Lower leg skin (tissue), 4 donors: ENCODE results near the gene MICALL2. TPM values are rescaled to one million over a fixed set of nuclear protein-coding genes. Genes with fewer than 3 reads are reported as not detected.

Experiments
- DNase-seq, 2 donors: peaks; one replicate each; pipeline ENCODE4 v3.0.0-alpha.2; 2019; ENCODE audit warnings: low spot score in 2 of 2
- H3K4me3 ChIP-seq: fragments of 200-600 bp; sonication (generic); 2 replicates; pipeline ENCODE4 v1.5.1; 2017; ENCODE audit warnings: mild to moderate bottlenecking, low read depth; ENCODE audit not compliant: poor library complexity, severe bottlenecking
- CTCF ChIP-seq, 3 donors: fragments of 450-650 bp; IDR thresholded peaks; one replicate each; pipeline ENCODE4 v1.5.1; 2016; ENCODE audit warnings: antibody characterized with exemption in 3 of 3, mild to moderate bottlenecking in 3 of 3, moderate library complexity in 2 of 3
- POLR2A ChIP-seq, 2 donors: fragments of 450-650 bp; IDR thresholded peaks; one replicate each; pipeline ENCODE4 v1.6.1; 2016 to 2017; ENCODE audit warnings: antibody characterized with exemption in 2 of 2, mild to moderate bottlenecking in 1 of 2, moderate library complexity in 1 of 2
- WGBS, 2 donors: methylation state at CpG; one replicate each; pipeline ENCODE4 v1.1.5; 2018; 5-methylcytosine and 5-hydroxymethylcytosine counted together
- intact Hi-C: fragments of 100-400 bp; cut with DNase I; formaldehyde crosslinking; loops from one replicate; pipeline ENCODE4 v1.15.0; 2023; ENCODE audit warnings: low total_unique reads
- total RNA-seq, 4 donors: library from RNA; depleted of rRNA; stranded (reverse); fragments of >200 nt; gene quantifications; one replicate each; pipeline ENCODE4 v1.1.0, GENCODE V29; 2016

Gene MICALL2
- total RNA-seq, 4 donors from 2014 or later, result 10.4 to 17.0 (median 14.0) TPM

GRCh38 chr7:1497293-1497927 is 38.1 kb upstream of the MICALL2 start:
- intact Hi-C loops, result no loop called here
- 89% methylated on average over 31 to 37 of the region's 37 CpGs for WGBS, 2 donors
- TF ChIP-seq POLR2A (IDR thresholded peaks at IDR 0.05) (no peak), CTCF (IDR thresholded peaks at IDR 0.05) (no peak)

DNA sequence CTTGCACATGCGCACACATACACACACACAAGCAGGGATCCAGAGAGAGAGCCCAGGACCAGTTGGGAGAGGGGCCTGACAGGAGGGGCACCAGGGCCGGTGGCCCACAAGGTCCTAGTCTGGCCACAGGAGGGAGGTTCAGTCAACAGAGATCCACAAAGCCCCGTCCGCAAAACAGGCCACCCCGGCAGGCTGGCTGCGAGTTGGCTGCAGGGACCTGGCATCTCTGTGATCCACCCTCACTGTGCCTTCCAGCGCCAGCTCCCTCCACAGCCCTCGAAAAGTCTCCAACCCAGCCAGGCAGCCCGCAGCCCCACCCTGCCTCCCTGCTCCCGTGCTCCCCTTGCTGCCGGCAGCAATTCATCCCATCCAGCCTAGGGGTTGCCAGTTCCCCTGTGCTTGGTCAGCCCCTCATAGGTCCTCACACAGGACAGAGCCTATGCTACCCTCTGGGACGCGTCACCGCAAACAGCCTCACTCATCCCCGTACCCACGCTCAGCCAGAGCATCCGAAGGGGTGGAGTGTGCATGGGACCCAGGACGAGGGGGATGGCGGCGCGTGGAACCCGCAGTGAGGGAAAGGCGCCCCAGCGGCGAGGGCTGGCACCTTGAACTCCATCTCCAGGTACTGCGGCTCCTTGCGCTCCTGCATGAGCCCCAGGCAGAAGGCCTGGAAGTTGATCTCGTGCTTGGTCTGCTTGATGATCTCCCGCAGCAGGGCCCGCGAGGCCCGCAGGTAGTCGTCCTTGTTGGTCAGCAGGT is 37.4 kb upstream of the MICALL2 start:
- WGBS, 2 donors, result 91 to 95% methylated on average over 28 to 33 of the region's 33 CpGs
- intact Hi-C loops, result no loop called here
- no peak overlapping the region for H3K4me3 ChIP-seq
- DNase-seq, result no peak
- TF ChIP-seq POLR2A (IDR thresholded peaks at IDR 0.05) (no peak), CTCF (IDR thresholded peaks at IDR 0.05) (no peak)

More at GRCh38 chr7:1497293-1497927, 38.1 kb upstream of the MICALL2 start:
- no peak overlapping the region for H3K4me3 ChIP-seq
- no peak for DNase-seq

- DNase-seq, result no peak
- no peak for TF ChIP-seq CTCF (IDR thresholded peaks at IDR 0.05)
- TF ChIP-seq POLR2A (IDR thresholded peaks at IDR 0.05), result no peak
- 89 to 91% methylated on average over 16 to 34 of the region's 34 CpGs for WGBS, 2 donors
- H3K4me3 ChIP-seq, result no peak overlapping the region
- intact Hi-C loops, result no loop called here
These were observed 36.4 kb upstream of the MICALL2 start for GRCh38 chr7:1495564-1496242.

GRCh38 chr7:1494866-1495563 is 35.7 kb upstream of the MICALL2 start:
- no peak for TF ChIP-seq POLR2A (IDR thresholded peaks at IDR 0.05)
- TF ChIP-seq CTCF (IDR thresholded peaks at IDR 0.05), result no peak
- no peak overlapping the region for H3K4me3 ChIP-seq
- no peak for DNase-seq
- 88 to 97% methylated on average over 10 to 25 of the region's 27 CpGs for WGBS, 2 donors
- intact Hi-C loops, result no loop called here

DNA sequence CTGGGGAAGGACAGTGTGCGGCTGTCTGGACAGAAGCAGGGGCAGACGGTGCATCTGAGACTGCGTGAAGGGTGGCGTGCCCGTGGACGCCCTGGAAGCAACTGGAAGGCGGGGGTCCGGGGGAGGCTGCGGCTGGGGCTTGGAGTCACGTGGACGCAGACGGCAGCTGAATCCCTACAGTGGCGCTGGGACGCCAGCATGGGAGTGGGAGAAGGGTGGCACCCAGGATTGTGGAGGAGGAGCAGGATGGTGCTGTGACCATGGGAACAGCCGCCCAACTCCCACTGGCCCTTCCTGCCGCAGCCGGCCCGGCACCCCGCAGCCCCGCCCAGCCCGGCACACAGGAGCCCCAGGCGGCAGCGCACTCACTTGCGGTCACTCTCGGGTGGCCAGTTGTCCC is 35.2 kb upstream of the MICALL2 start:
- DNase-seq, result no peak
- intact Hi-C loops, result no loop called here
- 87 to 96% methylated on average over 19 to 21 of the region's 25 CpGs for WGBS, 2 donors
- H3K4me3 ChIP-seq, result no peak overlapping the region
- no peak for TF ChIP-seq POLR2A (IDR thresholded peaks at IDR 0.05)
- TF ChIP-seq CTCF (IDR thresholded peaks at IDR 0.05), result no peak
